GM12875 (cell line): Measurements from ENCODE around the gene AP2A1.

Experiments
- H3K4me3 ChIP-seq: one replicate; pipeline ENCODE4 v1.5.1; 2011; ENCODE audit warnings: low read depth, low read length, control low read depth
- CTCF ChIP-seq: IDR thresholded peaks from 2 replicates; pipeline ENCODE4 v1.5.1; 2011; ENCODE audit warnings: low read depth, mild to moderate bottlenecking, control low read depth, inconsistent platforms, low read length, moderate library complexity, borderline replicate concordance; ENCODE audit not compliant: insufficient read depth

Gene AP2A1

DNA sequence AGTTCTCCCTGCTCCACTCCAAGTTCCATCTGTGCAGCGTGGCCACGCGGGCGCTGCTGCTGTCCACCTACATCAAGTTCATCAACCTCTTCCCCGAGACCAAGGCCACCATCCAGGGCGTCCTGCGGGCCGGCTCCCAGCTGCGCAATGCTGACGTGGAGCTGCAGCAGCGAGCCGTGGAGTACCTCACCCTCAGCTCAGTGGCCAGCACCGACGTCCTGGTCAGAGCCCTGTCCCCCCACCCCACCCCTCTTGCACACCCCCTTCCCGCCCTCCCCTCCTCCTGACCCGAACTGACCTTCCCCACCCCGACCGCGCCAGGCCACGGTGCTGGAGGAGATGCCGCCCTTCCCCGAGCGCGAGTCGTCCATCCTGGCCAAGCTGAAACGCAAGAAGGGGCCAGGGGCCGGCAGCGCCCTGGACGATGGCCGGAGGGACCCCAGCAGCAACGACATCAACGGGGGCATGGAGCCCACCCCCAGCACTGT, 34.6 kb downstream of the AP2A1 start:
- no peak for TF ChIP-seq CTCF
- no peak overlapping the region for H3K4me3 ChIP-seq

GRCh38 chr19:49801966-49802661, 35.3 kb downstream of the AP2A1 start:
- H3K4me3 ChIP-seq, result no peak overlapping the region
- no peak for TF ChIP-seq CTCF

DNA sequence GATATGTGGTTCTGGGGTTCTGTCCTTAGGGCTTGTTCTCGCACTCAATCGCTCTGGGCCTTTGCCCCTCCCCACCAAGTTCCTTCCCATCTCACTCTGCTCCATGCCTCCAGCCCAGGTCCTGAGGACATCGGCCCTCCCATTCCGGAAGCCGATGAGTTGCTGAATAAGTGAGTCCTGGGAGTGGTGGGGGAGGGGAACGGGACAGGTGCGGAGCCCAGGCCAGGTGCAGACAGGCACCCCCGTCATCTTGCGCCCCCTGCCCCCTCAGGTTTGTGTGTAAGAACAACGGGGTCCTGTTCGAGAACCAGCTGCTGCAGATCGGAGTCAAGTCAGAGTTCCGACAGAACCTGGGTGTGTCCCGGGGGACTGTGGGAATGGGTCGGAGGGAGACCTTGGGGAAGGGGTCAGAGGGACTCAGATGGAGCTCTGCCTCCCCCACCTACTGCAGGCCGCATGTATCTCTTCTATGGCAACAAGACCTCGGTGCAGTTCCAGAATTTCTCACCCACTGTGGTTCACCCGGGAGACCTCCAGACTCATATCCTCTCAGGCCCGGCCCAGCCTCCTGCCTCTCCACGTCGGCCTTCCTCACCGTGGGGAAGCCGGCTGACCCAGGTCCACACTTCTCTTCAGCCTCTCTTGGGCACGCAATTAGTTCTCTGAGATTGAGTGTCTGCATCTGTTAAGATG, 36.2 kb downstream of the AP2A1 start:
- no peak overlapping the region for H3K4me3 ChIP-seq
- no peak for TF ChIP-seq CTCF

DNA sequence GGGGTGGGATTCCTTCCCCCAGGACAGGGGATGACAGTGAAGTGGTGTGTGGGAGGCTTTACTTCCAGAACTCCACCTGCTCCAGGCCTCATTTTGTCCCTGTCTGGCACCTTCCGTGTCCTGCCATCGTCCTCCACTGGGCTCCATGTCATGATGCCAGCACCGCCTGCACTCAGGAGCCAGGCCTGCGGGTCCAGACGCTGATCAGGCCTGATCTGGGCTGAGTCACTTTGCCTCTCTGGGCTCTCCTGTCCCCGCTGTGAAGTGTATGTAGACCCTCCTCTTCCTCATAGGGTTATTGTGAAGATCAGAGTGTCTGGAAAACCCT, 36.7 kb downstream of the AP2A1 start:
- no peak for TF ChIP-seq CTCF

GRCh38 chr19:49805822-49806619, 39.2 kb downstream of the AP2A1 start:
- no peak overlapping the region for H3K4me3 ChIP-seq
- no peak for TF ChIP-seq CTCF

More for the DNA sequence above, 36.7 kb downstream of the AP2A1 start:
- H3K4me3 ChIP-seq, result no peak overlapping the region

DNA sequence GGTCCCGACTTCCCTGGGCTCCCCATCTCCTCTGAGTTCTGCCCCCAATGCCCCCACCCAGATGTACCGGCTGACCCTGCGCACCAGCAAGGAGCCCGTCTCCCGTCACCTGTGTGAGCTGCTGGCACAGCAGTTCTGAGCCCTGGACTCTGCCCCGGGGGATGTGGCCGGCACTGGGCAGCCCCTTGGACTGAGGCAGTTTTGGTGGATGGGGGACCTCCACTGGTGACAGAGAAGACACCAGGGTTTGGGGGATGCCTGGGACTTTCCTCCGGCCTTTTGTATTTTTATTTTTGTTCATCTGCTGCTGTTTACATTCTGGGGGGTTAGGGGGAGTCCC, 39.8 kb downstream of the AP2A1 start:
- no peak for TF ChIP-seq CTCF
- no peak overlapping the region for H3K4me3 ChIP-seq
